CD8-positive, alpha-beta memory T cell (primary cell): ENCODE results near the gene TNS1. TPM values are rescaled to one million over a fixed set of nuclear protein-coding genes. Genes with fewer than 3 reads are reported as not detected.

Source experiments
- CTCF ChIA-PET: fragments of 350-600 bp; sonication (Branson Sonifier 250); formaldehyde crosslinking; loops from one replicate; lab custom pipeline; 2021; ENCODE audit warnings: antibody characterized with exemption; lab: Charles Lee
- POLR2A ChIA-PET: fragments of 350-600 bp; sonication (Branson Sonifier 250); formaldehyde crosslinking; loops from one replicate; lab custom pipeline; 2021; ENCODE audit warnings: antibody characterized with exemption; lab: Charles Lee
- DNase-seq, 5 donors: peaks; one replicate each; pipeline versions ENCODE4 v3.0.0 to v3.0.0-alpha.2; 2020 to 2022; ENCODE audit warnings: mixed read lengths in 1 of 5
- H3K27ac ChIP-seq: one replicate; pipeline ENCODE4 v1.7.0; 2013; ENCODE audit warnings: low read depth, mild to moderate bottlenecking, low read length, moderate library complexity
- H3K27me3 ChIP-seq: 2 replicates; pipeline ENCODE4 v1.7.0; 2013; ENCODE audit warnings: low read length, mild to moderate bottlenecking; ENCODE audit not compliant: insufficient read depth, poor library complexity, severe bottlenecking
- H3K36me3 ChIP-seq: 2 replicates; pipeline ENCODE4 v1.7.0; 2013; ENCODE audit warnings: mild to moderate bottlenecking, low read length, moderate library complexity; ENCODE audit not compliant: insufficient read depth
- H3K4me1 ChIP-seq: 2 replicates; pipeline ENCODE4 v1.7.0; 2013; ENCODE audit warnings: mild to moderate bottlenecking, low read length, moderate library complexity; ENCODE audit not compliant: insufficient read depth
- H3K4me3 ChIP-seq: 2 replicates; pipeline ENCODE4 v1.7.0; 2013; ENCODE audit warnings: mild to moderate bottlenecking, low read length
- H3K9me3 ChIP-seq: 2 replicates; pipeline ENCODE4 v1.7.0; 2013; ENCODE audit warnings: mild to moderate bottlenecking, low read length
- H3K27ac Mint-ChIP-seq, 8 donors: one replicate each; pipeline ENCODE4 v1.8.0; 2020 to 2021; ENCODE audit warnings: mixed read lengths in 8 of 8, mild to moderate bottlenecking in 6 of 8, inconsistent platforms in 3 of 8, moderate library complexity in 3 of 8
- H3K27me3 Mint-ChIP-seq, 2 donors: one replicate each; pipeline ENCODE4 v1.8.0; 2020 to 2021; ENCODE audit warnings: mixed read lengths in 2 of 2, mild to moderate bottlenecking in 1 of 2, moderate library complexity in 1 of 2
- H3K36me3 Mint-ChIP-seq, 3 donors: one replicate each; pipeline ENCODE4 v1.8.0; 2020 to 2021; ENCODE audit warnings: mixed read lengths in 3 of 3, inconsistent platforms in 1 of 3, mild to moderate bottlenecking in 1 of 3
- H3K4me1 Mint-ChIP-seq, 3 donors: one replicate each; pipeline ENCODE4 v1.8.0; 2020 to 2021; ENCODE audit warnings: mixed read lengths in 3 of 3, inconsistent platforms in 1 of 3, mild to moderate bottlenecking in 1 of 3
- H3K4me3 Mint-ChIP-seq, 7 donors: one replicate each; pipeline ENCODE4 v1.8.0; 2020 to 2021; ENCODE audit warnings: mixed read lengths in 7 of 7, mild to moderate bottlenecking in 6 of 7, moderate library complexity in 4 of 7, inconsistent platforms in 2 of 7
- H3K9me3 Mint-ChIP-seq, 5 donors: one replicate each; pipeline ENCODE4 v1.8.0; 2020 to 2022; ENCODE audit warnings: mixed read lengths in 5 of 5, mild to moderate bottlenecking in 3 of 5, moderate library complexity in 2 of 5, inconsistent platforms in 1 of 5
- polyA plus RNA-seq: library from polyadenylated mRNA; unstranded; fragments of 300-500 nt; fragmentation: Illumina TruSeq; gene quantifications from one replicate; pipeline ENCODE4 v1.2.3, GENCODE V29; 2021
- total RNA-seq, 2 experiments: library from RNA; stranded (reverse); gene quantifications; one replicate each; pipeline ENCODE4 v1.2.3, GENCODE V29; 2021

TNS1 gene
- total and polyA plus RNA-seq, 3 experiments from 2014 or later, result 1.1 to 1.8 TPM; not detected in 1

GRCh38 chr2:217877866-217878265 is 124.9 kb downstream of the TNS1 start:
- H3K27me3 Mint-ChIP-seq, result peaks cover 0 to 3% of the 10 kb centered on the region in 2 donors
- H3K9me3 ChIP-seq, result no peaks in the 10 kb centered on the region
- H3K4me1 ChIP-seq, result no peaks in the 10 kb centered on the region
- no peaks in the 10 kb centered on the region for H3K9me3 Mint-ChIP-seq
- no peak overlapping the region for H3K4me3 Mint-ChIP-seq
- H3K27me3 ChIP-seq, result no peaks in the 10 kb centered on the region
- H3K36me3 ChIP-seq, result no peaks in the 10 kb centered on the region
- no peaks in the 10 kb centered on the region for H3K4me1 Mint-ChIP-seq
- DNase-seq, result no peak
- H3K4me3 ChIP-seq, result no peak overlapping the region
- POLR2A ChIA-PET, result no interaction called here
- H3K27ac ChIP-seq, result no peak overlapping the region
- no peaks in the 10 kb centered on the region for H3K36me3 Mint-ChIP-seq
- CTCF ChIA-PET, result no interaction called here
- H3K27ac Mint-ChIP-seq, result no peak overlapping the region

- Mint-ChIP-seq H3K4me1 (no peaks in the 10 kb centered on the region), H3K27me3 (peaks cover 0 to 3% of the 10 kb centered on the region in 2 donors), H3K4me3 (no peak overlapping the region), H3K36me3 (no peaks in the 10 kb centered on the region), H3K27ac (peak overlapping the region in 1 of 8 donors; percentile 23), H3K9me3 (no peaks in the 10 kb centered on the region)
- Histone ChIP-seq H3K27me3 (no peaks in the 10 kb centered on the region), H3K27ac (no peak overlapping the region), H3K4me1 (no peaks in the 10 kb centered on the region), H3K9me3 (no peaks in the 10 kb centered on the region), H3K4me3 (no peak overlapping the region), H3K36me3 (no peaks in the 10 kb centered on the region)
- DNase-seq, result no peak
- POLR2A ChIA-PET, result no interaction called here
- CTCF ChIA-PET, result interaction anchor here (1.1 kb wide), 1 partner anchor 11 kb away, joined by 3 read pairs; no protein-coding TSS in a partner anchor
Observed at GRCh38 chr2:217876253-217876570, 126.6 kb downstream of the TNS1 start.

GRCh38 chr2:217875556-217876252 is 127.1 kb downstream of the TNS1 start:
- Histone ChIP-seq H3K27ac (no peak overlapping the region), H3K9me3 (no peaks in the 10 kb centered on the region), H3K4me3 (no peak overlapping the region), H3K4me1 (no peaks in the 10 kb centered on the region), H3K27me3 (no peaks in the 10 kb centered on the region), H3K36me3 (no peaks in the 10 kb centered on the region)
- ChIA-PET POLR2A (no interaction called here), CTCF (no interaction called here)
- no peaks in the 10 kb centered on the region for H3K4me1 Mint-ChIP-seq
- H3K27ac Mint-ChIP-seq, result no peak overlapping the region
- no peaks in the 10 kb centered on the region for H3K36me3 Mint-ChIP-seq
- H3K9me3 Mint-ChIP-seq, result no peaks in the 10 kb centered on the region
- no peak overlapping the region for H3K4me3 Mint-ChIP-seq
- DNase-seq, result no peak
- peaks cover 0 to 3% of the 10 kb centered on the region in 2 donors for H3K27me3 Mint-ChIP-seq

- no peak for DNase-seq
- Histone ChIP-seq H3K27ac (no peak overlapping the region), H3K9me3 (no peaks in the 10 kb centered on the region), H3K4me3 (no peak overlapping the region), H3K27me3 (no peaks in the 10 kb centered on the region), H3K4me1 (no peaks in the 10 kb centered on the region), H3K36me3 (no peaks in the 10 kb centered on the region)
- CTCF ChIA-PET, result no interaction called here
- Mint-ChIP-seq H3K4me3 (no peak overlapping the region), H3K4me1 (no peaks in the 10 kb centered on the region), H3K27me3 (peaks cover 0 to 3% of the 10 kb centered on the region in 2 donors), H3K9me3 (no peaks in the 10 kb centered on the region), H3K27ac (no peak overlapping the region), H3K36me3 (no peaks in the 10 kb centered on the region)
- POLR2A ChIA-PET, result no interaction called here
Observed at GRCh38 chr2:217875138-217875537, 127.7 kb downstream of the TNS1 start.

GRCh38 chr2:217873371-217873770 is 129.4 kb downstream of the TNS1 start:
- ChIA-PET CTCF (interaction anchor here (1.2 kb wide), 1 partner anchor 13 kb away, joined by 4 read pairs; no protein-coding TSS in a partner anchor), POLR2A (no interaction called here)
- H3K27me3 ChIP-seq, result no peaks in the 10 kb centered on the region
- Mint-ChIP-seq H3K4me3 (no peak overlapping the region), H3K27ac (no peak overlapping the region), H3K36me3 (no peaks in the 10 kb centered on the region), H3K9me3 (no peaks in the 10 kb centered on the region), H3K4me1 (no peaks in the 10 kb centered on the region), H3K27me3 (peaks cover 3% of the 10 kb centered on the region in 2 donors)
- no peaks in the 10 kb centered on the region for H3K36me3 ChIP-seq
- no peaks in the 10 kb centered on the region for H3K4me1 ChIP-seq
- H3K27ac ChIP-seq, result no peak overlapping the region
- no peaks in the 10 kb centered on the region for H3K9me3 ChIP-seq
- H3K4me3 ChIP-seq, result no peak overlapping the region
- no peak for DNase-seq

GRCh38 chr2:217872319-217872718 is 130.5 kb downstream of the TNS1 start:
- ChIA-PET CTCF (no interaction called here), POLR2A (no interaction called here)
- no peak overlapping the region for H3K27ac Mint-ChIP-seq
- no peak overlapping the region for H3K4me3 ChIP-seq
- H3K9me3 ChIP-seq, result no peaks in the 10 kb centered on the region
- no peaks in the 10 kb centered on the region for H3K36me3 ChIP-seq
- H3K27me3 ChIP-seq, result no peaks in the 10 kb centered on the region
- no peak overlapping the region for H3K27ac ChIP-seq
- no peak overlapping the region for H3K4me3 Mint-ChIP-seq
- H3K36me3 Mint-ChIP-seq, result no peaks in the 10 kb centered on the region
- H3K27me3 Mint-ChIP-seq, result peaks cover under 1 to 3% of the 10 kb centered on the region in 2 donors
- no peak for DNase-seq
- no peaks in the 10 kb centered on the region for H3K4me1 ChIP-seq
- no peaks in the 10 kb centered on the region for H3K9me3 Mint-ChIP-seq
- H3K4me1 Mint-ChIP-seq, result no peaks in the 10 kb centered on the region

- H3K36me3 ChIP-seq, result no peaks in the 10 kb centered on the region
- Mint-ChIP-seq H3K27ac (no peak overlapping the region), H3K36me3 (no peaks in the 10 kb centered on the region), H3K4me3 (no peak overlapping the region), H3K4me1 (no peaks in the 10 kb centered on the region), H3K9me3 (no peaks in the 10 kb centered on the region), H3K27me3 (peaks cover 0 to 3% of the 10 kb centered on the region in 2 donors)
- CTCF ChIA-PET, result interaction anchor here (1.1 kb wide), 1 partner anchor 9 kb away, joined by 3 read pairs; no protein-coding TSS in a partner anchor
- H3K27ac ChIP-seq, result no peak overlapping the region
- no peaks in the 10 kb centered on the region for H3K9me3 ChIP-seq
- H3K27me3 ChIP-seq, result no peaks in the 10 kb centered on the region
- POLR2A ChIA-PET, result no interaction called here
- H3K4me1 ChIP-seq, result no peaks in the 10 kb centered on the region
- DNase-seq, result no peak
- no peak overlapping the region for H3K4me3 ChIP-seq
Observed at GRCh38 chr2:217870528-217871011, 132.2 kb downstream of the TNS1 start.

- no peaks in the 10 kb centered on the region for H3K4me1 ChIP-seq
- H3K27ac ChIP-seq, result no peak overlapping the region
- H3K9me3 ChIP-seq, result no peaks in the 10 kb centered on the region
- H3K4me3 ChIP-seq, result no peak overlapping the region
- no peaks in the 10 kb centered on the region for H3K27me3 ChIP-seq
- DNase-seq, result no peak
- H3K36me3 Mint-ChIP-seq, result no peaks in the 10 kb centered on the region
- POLR2A ChIA-PET, result no interaction called here
- H3K4me3 Mint-ChIP-seq, result no peak overlapping the region
- H3K9me3 Mint-ChIP-seq, result no peaks in the 10 kb centered on the region
- no peaks in the 10 kb centered on the region for H3K36me3 ChIP-seq
- peaks cover 0 to 3% of the 10 kb centered on the region in 2 donors for H3K27me3 Mint-ChIP-seq
- H3K27ac Mint-ChIP-seq, result no peak overlapping the region
- CTCF ChIA-PET, result interaction anchor here (1.2 kb wide), 1 partner anchor 18 kb away, joined by 3 read pairs; no protein-coding TSS in a partner anchor
- H3K4me1 Mint-ChIP-seq, result no peaks in the 10 kb centered on the region
Observed at GRCh38 chr2:217868911-217869334, 133.9 kb downstream of the TNS1 start.
